Gastroesophageal sphincter (tissue), 3 donors: ENCODE data around the gene ZNF362.

Experiments
- EP300 ChIP-seq: sonication (generic); formaldehyde crosslinking; IDR thresholded peaks from one replicate; pipeline ENCODE4 v1.6.1; 2017; ENCODE audit warnings: antibody characterized with exemption, mild to moderate bottlenecking
- POLR2A ChIP-seq, 2 donors: fragments of 450-650 bp; IDR thresholded peaks; one replicate each; pipeline ENCODE4 v1.6.1; 2017; ENCODE audit warnings: antibody characterized with exemption in 2 of 2, mild to moderate bottlenecking in 2 of 2, moderate library complexity in 1 of 2
- POLR2AphosphoS5 ChIP-seq: sonication (generic); formaldehyde crosslinking; IDR thresholded peaks from one replicate; pipeline ENCODE4 v1.6.1; 2017; ENCODE audit warnings: antibody characterized with exemption
- TF ChIP-seq, protein P1 (sequence below), 4 experiments: fragments of 200-600 bp in 2 of 4; fragments of 450-650 bp in 2 of 4; sonication (generic) in 1 of 4; IDR thresholded peaks; one replicate each; pipeline ENCODE4 v1.5.1; 2017 to 2019; ENCODE audit warnings: antibody characterized with exemption in 4 of 4, mild to moderate bottlenecking in 2 of 4, moderate library complexity in 2 of 4

DNA sequence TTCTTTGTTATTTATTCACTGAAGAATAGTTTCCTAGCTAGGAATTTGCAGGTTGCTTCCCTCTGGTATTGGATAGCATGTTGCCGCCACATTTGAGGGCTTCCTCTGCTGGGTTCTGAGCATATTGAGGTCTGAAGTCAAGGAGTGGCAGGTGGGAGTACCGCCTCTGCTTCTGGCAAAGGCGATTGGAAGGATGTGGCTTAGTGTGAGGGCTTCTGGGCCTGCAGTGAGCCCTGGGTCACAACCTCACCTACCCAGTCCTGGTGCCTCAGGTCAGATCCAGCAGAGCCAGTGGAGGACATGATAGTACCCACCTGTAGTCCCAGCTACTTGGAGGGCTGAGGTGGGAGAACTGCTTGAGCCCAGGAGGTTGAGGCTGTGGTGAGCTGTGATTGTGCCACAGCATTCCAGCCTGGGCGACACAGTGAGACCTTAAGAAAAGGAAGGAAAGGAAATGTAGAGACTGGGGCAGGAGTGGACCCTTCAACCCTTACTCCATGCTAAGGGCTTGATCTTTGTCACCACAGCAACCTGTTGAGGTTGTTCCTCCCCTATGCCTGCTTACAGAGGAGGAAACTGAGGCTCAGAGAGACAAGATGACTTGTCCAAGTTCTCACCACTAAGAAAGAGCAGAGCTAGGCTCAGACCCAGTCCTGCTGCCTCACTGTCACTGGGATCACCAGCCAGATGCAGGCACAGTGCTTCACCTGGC is 41.8 kb downstream of the ZNF362 start:
- TF ChIP-seq, protein P1, sequence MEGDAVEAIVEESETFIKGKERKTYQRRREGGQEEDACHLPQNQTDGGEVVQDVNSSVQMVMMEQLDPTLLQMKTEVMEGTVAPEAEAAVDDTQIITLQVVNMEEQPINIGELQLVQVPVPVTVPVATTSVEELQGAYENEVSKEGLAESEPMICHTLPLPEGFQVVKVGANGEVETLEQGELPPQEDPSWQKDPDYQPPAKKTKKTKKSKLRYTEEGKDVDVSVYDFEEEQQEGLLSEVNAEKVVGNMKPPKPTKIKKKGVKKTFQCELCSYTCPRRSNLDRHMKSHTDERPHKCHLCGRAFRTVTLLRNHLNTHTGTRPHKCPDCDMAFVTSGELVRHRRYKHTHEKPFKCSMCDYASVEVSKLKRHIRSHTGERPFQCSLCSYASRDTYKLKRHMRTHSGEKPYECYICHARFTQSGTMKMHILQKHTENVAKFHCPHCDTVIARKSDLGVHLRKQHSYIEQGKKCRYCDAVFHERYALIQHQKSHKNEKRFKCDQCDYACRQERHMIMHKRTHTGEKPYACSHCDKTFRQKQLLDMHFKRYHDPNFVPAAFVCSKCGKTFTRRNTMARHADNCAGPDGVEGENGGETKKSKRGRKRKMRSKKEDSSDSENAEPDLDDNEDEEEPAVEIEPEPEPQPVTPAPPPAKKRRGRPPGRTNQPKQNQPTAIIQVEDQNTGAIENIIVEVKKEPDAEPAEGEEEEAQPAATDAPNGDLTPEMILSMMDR (IDR thresholded peaks at IDR 0.05) = no peak
- TF ChIP-seq EP300 (no peak), POLR2AphosphoS5 (no peak), POLR2A (IDR thresholded peaks at IDR 0.05) (no peak)
